T-helper 2 cell treated with Interferon-gamma antibody and Interleukin-4, amounts not matched to agents 5 μg/mL and 100 μg/mL, for 36 hours (primary cell): ENCODE measurements around the gene CCSAP.
A peak's percentile ranks its signal among the peaks of the same experiment; 100 is the strongest.
"Not testable (repeated sequence)": the region's sequence is repeated elsewhere in the genome, so short reads cannot be mapped to it uniquely, and the experiment has no call there.

Experiments used
- DNase-seq: peaks from one replicate; pipeline ENCODE4 v3.0.0; 2021; ENCODE audit warnings: low spot score
- H3K27ac Mint-ChIP-seq: one replicate; pipeline ENCODE4 v1.8.0; 2021; ENCODE audit warnings: mild to moderate bottlenecking, mixed read lengths
- H3K27me3 Mint-ChIP-seq: one replicate; pipeline ENCODE4 v1.8.0; 2021; ENCODE audit warnings: low read depth, mixed read lengths
- H3K36me3 Mint-ChIP-seq: one replicate; pipeline ENCODE4 v1.8.0; 2021; ENCODE audit warnings: low read depth, mixed read lengths
- H3K4me1 Mint-ChIP-seq: one replicate; pipeline ENCODE4 v1.8.0; 2021; ENCODE audit warnings: low read depth, mixed read lengths
- H3K4me3 Mint-ChIP-seq: one replicate; pipeline ENCODE4 v1.8.0; 2022; ENCODE audit warnings: mild to moderate bottlenecking, moderate library complexity, mixed read lengths
- H3K9me3 Mint-ChIP-seq: one replicate; pipeline ENCODE4 v1.8.0; 2021; ENCODE audit warnings: mixed read lengths

CCSAP gene

DNA sequence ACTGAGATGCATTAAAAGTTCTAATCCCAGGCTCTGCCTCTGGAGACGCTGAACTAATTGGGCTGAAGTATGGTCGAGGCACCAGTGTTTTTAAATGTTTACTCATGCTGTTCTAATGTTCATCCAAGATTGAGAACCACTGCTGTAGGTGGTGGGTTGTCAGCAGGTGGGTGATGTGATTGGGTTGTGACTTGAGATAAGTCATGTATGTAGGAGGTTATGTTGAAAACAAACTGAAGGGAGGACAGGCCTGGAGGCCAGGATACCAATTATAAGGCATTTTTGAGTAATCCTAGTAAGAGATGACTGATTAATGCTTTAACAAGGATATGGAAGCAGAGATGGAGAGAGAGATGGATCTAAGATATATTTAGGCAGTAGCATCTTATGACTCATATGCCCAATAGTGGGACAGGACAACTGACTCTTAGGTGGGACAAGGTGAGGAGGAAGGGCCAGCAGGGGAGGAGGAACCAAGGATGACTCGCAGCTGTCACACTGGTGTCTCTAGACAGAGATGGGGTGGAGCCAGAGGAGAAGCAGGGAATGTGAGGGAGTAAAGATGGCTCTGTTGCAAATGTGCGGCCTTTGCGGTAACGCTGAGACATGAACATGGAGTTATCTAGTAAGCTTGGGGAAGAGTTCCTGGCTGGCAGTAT lies 42.6 kb downstream of the CCSAP start:
- Mint-ChIP-seq H3K9me3 (no peaks in the 10 kb centered on the region), H3K4me1 (peaks cover 6% of the 10 kb centered on the region), H3K27me3 (no peaks in the 10 kb centered on the region), H3K36me3 (peaks cover 44% of the 10 kb centered on the region), H3K4me3 (no peak overlapping the region), H3K27ac (no peak overlapping the region)
- no peak for DNase-seq

DNA sequence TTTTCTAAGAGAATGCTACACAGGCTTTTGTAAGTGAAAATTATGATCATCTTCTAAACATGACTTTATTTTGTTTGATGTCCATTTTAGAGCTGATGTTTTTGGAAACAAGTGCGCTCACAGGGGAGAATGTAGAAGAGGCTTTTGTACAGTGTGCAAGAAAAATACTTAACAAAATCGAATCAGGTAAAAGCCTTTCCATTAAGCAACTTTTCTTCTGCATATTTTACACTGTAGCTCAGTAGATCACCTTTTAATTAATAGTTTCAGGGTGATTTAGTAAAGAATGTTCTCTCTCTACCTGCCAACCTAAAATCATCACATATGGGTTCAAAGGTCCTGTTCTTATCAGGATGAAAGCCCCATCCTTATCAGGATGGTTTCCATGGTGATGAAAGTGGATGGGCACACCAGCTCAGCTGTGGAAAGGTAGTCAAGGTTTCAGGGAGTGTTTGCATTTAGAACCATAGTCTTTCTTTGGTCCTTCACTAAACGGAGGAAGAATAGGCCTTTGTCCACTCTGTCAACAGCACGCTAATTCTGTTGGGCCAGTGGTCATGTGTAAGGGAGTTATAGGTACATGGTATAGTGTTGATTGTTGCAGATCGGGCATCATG lies 43.9 kb downstream of the CCSAP start:
- DNase-seq: no peak
- Mint-ChIP-seq H3K9me3 (no peaks in the 10 kb centered on the region), H3K36me3 (peaks cover 40% of the 10 kb centered on the region), H3K4me1 (peaks cover 6% of the 10 kb centered on the region), H3K27ac (no peak overlapping the region), H3K27me3 (no peaks in the 10 kb centered on the region), H3K4me3 (no peak overlapping the region)

DNA sequence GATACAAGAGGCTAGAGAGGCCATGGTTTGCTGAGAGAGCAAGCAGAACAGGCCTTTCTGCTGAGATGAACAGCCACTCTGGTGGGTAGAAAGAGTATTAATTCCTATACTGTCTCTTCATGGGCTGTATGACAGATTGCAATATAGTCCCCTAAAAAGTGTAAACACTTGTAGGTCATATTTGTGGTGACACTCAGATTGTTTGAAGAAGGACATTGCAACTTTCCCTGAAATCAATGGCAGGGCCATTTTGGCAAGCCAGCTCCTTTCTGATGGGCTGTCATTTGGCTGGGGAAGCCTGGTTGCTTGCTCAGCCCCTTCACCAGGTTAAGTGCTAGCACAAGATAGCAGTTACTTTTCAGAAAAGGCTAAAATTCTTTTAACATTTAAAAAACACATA lies 44.4 kb downstream of the CCSAP start:
- peaks cover 1% of the 10 kb centered on the region for H3K4me1 Mint-ChIP-seq
- H3K36me3 Mint-ChIP-seq: peaks cover 40% of the 10 kb centered on the region
- DNase-seq: no peak
- no peak overlapping the region for H3K27ac Mint-ChIP-seq
- no peak overlapping the region for H3K4me3 Mint-ChIP-seq
- H3K9me3 Mint-ChIP-seq: no peaks in the 10 kb centered on the region
- no peaks in the 10 kb centered on the region for H3K27me3 Mint-ChIP-seq

DNA sequence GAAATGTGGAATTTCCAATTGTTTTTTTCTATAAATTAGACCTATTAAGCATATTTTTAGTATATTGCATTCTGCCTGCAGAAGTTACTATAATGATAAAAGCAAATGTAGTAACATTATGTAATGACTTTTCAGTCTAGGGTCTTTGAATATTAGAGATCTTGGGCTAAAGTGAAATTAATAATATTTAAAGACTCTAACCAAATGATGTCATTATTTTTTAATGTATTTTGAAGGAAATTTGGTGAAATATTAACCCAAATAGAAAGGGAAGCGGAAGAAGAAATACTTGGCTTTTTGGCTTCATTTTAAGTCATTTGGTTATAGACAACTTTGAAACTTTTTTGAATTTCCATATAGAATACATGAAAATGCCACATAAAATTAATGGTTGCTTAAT lies 45.1 kb downstream of the CCSAP start:
- Mint-ChIP-seq H3K36me3 (peaks cover 34% of the 10 kb centered on the region), H3K27ac (no peak overlapping the region), H3K27me3 (no peaks in the 10 kb centered on the region), H3K4me1 (no peaks in the 10 kb centered on the region), H3K4me3 (no peak overlapping the region), H3K9me3 (no peaks in the 10 kb centered on the region)
- no peak for DNase-seq

DNA sequence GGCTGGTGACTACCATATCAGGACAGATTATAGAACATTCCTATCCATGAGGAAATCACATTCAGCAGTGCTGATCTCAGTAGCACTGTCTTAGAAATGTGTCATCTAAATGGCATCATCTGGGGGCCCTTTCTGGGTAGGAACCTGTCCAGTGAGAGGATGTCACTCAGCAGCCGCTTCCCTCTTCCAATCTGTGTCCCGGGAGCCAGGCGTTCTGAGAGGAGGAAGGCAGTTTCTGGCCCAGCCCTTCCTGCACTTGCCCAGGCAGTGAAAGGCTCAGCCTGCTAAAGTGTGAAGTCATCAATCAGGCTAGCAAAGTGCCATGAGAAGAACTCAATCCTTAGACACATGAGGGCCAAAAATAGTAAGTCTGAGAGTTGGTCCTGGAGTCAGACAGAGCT lies 46.3 kb downstream of the CCSAP start:
- H3K4me3 Mint-ChIP-seq: no peak overlapping the region
- peaks cover under 1% of the 10 kb centered on the region for H3K9me3 Mint-ChIP-seq
- H3K36me3 Mint-ChIP-seq: peaks cover 34% of the 10 kb centered on the region
- H3K27ac Mint-ChIP-seq: no peak overlapping the region
- DNase-seq: no peak
- no peaks in the 10 kb centered on the region for H3K27me3 Mint-ChIP-seq
- H3K4me1 Mint-ChIP-seq: no peaks in the 10 kb centered on the region

DNA sequence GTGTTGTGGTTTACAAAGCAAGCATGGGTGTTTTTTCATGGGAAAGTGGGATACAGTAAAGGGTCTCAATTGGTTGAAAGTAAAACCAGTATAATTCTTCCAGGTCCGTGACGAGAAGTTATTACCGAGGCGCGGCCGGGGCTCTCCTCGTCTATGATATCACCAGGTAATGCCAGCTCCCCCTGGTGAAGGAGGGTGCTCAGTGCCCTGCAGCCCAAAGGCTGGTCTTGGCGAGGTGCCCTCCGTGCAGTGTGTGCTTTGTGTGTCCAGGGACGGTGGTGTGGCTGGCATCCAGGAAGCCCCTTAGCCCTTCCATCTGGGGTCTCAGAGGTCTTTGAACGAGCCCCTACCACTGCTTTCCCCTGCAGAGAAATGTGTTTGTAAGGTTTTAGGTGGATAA lies 47.1 kb downstream of the CCSAP start:
- peaks cover 3% of the 10 kb centered on the region for H3K9me3 Mint-ChIP-seq
- no peak overlapping the region for H3K27ac Mint-ChIP-seq
- DNase-seq: no peak
- H3K27me3 Mint-ChIP-seq: no peaks in the 10 kb centered on the region
- peaks cover 37% of the 10 kb centered on the region for H3K36me3 Mint-ChIP-seq
- no peaks in the 10 kb centered on the region for H3K4me1 Mint-ChIP-seq
- H3K4me3 Mint-ChIP-seq: no peak overlapping the region

DNA sequence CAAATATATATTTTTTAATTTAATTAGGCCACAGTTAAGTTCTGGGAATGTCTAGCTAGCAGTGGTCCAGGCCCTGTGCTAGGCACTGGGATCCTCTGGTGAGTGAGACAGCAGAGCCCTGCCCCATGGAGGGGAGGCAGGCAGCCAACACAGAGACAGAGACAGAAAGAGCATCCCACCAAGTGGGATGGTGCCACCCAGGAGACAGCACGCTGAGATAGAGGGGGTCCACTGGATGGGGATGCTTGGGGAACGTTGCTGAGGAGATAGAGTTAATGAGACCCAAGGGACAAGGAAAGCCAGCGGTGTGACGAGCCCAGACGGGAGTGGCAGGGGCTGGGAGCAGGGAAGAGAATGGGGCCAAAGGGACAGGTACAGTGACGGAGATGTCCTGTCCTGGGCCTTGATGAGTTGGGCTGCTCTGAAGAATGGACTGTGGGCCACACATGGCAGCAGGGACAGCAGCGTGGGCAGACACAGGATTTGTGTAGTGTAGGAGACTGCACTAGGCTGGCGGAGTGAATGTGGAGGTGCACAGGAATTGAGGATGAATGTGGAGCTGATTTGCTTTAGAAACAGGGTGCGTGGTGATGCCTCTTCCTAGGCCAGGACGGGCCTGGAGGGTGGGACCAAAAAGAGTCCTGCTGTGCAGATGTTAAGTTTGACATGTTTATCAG lies 49.2 kb downstream of the CCSAP start:
- Mint-ChIP-seq H3K4me1 (no peaks in the 10 kb centered on the region), H3K36me3 (peaks cover 35% of the 10 kb centered on the region), H3K27ac (no peak overlapping the region), H3K9me3 (peaks cover 3% of the 10 kb centered on the region), H3K4me3 (no peak overlapping the region), H3K27me3 (no peaks in the 10 kb centered on the region)
- DNase-seq: no peak

DNA sequence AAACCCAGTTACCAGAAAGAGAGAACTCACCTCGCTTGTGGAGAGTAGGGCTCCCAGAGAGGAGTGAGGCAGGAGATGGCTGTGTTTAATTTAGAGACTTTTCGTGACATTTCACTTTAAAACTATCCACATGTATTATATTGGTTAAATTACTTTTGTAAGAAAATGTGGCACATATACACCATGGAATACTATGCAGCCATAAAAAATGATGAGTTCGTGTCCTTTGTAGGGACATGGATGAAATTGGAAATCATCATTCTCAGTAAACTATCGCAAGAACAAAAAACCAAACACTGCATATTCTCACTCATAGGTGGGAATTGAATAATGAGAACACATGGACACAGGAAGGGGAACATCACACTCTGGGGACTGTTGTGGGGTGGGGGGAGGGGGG lies 51.2 kb downstream of the CCSAP start:
- H3K36me3 Mint-ChIP-seq: peaks cover 46% of the 10 kb centered on the region
- H3K9me3 Mint-ChIP-seq: not testable (repeated sequence)

DNA sequence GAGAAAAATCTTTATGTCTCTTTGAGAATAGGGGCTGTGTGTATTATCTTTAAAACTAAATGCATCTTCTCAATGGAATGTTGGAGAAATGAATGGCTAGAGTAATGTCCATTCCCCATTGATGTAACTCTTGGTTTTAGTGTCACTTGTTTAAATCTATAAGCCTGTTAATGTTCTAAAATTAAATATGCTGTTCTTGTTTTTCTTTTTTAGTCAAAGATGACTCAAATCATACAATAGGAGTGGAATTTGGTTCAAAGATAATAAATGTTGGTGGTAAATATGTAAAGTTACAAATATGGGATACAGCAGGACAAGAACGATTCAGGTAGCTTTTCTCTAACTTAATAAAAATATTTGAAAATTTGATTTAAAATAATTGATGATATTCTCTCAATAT lies 54.3 kb downstream of the CCSAP start:
- Mint-ChIP-seq H3K4me3 (no peak overlapping the region), H3K36me3 (peaks cover 39% of the 10 kb centered on the region), H3K9me3 (peaks cover 3% of the 10 kb centered on the region), H3K27ac (no peak overlapping the region), H3K4me1 (peaks cover 32% of the 10 kb centered on the region), H3K27me3 (no peaks in the 10 kb centered on the region)
- no peak for DNase-seq

More for the DNA sequence above, 51.2 kb downstream of the CCSAP start:
- peaks cover 14% of the 10 kb centered on the region for H3K4me1 Mint-ChIP-seq
- H3K27me3 Mint-ChIP-seq, H3K4me3 Mint-ChIP-seq, DNase-seq, H3K27ac Mint-ChIP-seq: not testable (repeated sequence)

DNA sequence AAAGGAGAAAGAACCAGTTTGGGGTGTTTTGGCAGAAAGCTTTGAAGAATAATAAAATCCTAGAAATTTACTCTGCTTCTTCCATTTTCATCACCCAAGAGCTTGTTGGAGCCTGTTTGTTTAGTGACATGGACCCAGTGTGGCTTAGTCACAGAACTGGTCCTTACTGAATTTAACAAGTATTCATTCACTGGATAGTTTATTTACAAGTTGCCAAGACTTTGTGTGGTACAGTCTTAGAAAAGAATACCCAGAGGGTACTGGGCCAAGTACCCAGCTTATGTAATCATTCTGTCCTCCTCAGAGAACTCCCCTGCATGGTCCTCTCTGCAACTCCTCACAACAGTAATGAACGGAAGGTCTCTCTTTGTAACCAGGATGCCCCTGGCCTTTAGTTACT lies 55.6 kb downstream of the CCSAP start:
- peaks cover 37% of the 10 kb centered on the region for H3K4me1 Mint-ChIP-seq
- peaks cover 47% of the 10 kb centered on the region for H3K36me3 Mint-ChIP-seq
- peaks cover 8% of the 10 kb centered on the region for H3K9me3 Mint-ChIP-seq
- DNase-seq: no peak
- H3K27ac Mint-ChIP-seq: no peak overlapping the region
- H3K27me3 Mint-ChIP-seq: no peaks in the 10 kb centered on the region
- H3K4me3 Mint-ChIP-seq: no peak overlapping the region

DNA sequence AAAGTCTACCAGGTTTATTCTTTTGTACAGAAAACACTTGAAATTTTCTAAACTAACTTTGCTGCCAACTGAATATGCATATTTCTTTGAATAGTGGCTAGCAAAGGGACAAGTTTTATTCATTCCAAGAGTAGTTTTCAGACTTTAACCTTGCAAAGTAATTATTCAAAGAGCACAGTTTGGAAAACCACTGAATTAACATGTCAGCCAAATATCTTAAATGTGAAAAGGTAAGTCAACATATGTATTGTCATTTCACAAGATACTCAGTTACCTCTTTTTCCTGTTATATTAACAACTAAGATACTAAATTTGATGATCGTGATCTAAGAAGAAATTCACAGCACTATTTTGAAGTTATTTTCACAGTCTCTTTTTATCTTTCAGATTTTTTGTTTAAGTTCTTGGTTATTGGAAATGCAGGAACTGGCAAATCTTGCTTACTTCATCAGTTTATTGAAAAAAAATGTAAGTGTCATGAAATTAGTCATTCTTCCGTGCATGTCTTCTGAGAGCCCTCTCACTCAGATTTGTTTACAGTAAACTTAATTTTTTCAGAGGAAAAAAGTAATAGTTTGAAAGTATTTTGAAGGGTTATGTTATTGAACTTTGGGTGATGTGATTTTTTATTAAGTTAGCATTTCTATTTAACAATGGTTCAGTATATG lies 56.6 kb downstream of the CCSAP start:
- Mint-ChIP-seq H3K9me3 (peaks cover 9% of the 10 kb centered on the region), H3K27me3 (no peaks in the 10 kb centered on the region), H3K4me1 (peaks cover 41% of the 10 kb centered on the region), H3K27ac (peak overlapping the region; percentile 43), H3K4me3 (peak overlapping the region; percentile 48), H3K36me3 (peaks cover 46% of the 10 kb centered on the region)
- no peak for DNase-seq

DNA sequence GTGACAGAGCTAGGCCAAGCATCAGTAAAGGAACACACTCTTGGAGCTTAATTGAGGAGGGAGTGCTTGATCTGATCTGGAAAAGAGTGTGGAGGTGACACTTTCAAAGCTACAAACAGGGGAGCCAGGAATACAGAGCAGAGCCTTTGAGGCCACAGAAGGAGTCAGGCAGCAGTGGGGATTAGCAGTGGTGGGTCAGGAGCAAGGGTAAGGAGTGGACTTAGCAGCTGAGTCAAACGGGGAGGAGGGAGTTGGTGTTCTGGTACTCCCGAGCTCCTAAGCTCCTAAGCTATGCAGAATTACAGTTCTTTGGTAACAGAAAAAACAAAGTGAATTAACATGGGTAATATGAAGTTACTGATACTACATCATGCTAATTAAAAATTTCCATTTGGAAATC lies 57.4 kb downstream of the CCSAP start:
- peak overlapping the region; percentile 56 for H3K4me3 Mint-ChIP-seq

DNA sequence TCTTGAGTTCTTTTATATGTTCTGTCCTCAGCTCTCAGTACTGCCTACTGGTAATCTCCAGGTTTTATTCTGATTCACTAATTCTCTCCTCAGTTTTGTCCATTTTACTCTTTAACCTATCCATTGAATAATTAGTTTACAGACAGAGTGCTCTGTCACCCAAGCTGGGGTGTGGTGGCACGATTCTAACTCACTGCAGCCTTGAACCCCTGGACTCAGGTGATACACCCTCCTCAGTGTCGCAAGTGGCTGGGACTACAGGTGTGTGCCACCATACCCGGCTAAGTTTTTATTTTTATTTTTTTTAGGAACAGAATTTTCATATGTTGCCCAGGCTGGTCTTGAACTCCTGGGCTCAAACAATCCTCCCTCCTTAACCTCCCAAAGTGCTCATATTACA lies 58.0 kb downstream of the CCSAP start:
- H3K27ac Mint-ChIP-seq: no peak overlapping the region

More for the DNA sequence above, 57.4 kb downstream of the CCSAP start:
- no peak for DNase-seq
- Mint-ChIP-seq H3K4me1 (peaks cover 46% of the 10 kb centered on the region), H3K27ac (peak overlapping the region; percentile 56), H3K27me3 (no peaks in the 10 kb centered on the region), H3K9me3 (peaks cover 9% of the 10 kb centered on the region), H3K36me3 (peaks cover 38% of the 10 kb centered on the region)

DNA sequence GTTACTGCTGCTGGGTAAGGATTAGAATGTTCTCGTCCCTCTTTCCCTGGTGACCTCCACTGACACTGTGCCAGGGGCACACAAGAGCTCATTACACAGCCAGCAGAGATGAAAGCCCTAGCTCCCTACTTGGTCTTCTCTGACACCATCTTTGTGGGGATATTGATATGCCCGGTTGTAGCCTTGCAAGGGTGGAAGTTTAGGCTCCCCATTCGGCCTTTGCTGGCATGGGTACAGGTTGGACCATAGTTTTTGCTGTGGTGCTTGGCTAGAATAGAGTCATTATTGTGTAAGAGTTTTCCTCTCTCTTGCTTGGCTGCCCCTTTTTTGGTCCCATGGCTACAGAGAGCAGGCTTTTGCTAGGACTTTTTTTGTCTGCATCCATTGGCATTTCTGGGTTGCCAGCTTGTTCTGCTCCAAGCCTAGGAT lies 59.6 kb downstream of the CCSAP start:
- no peaks in the 10 kb centered on the region for H3K27me3 Mint-ChIP-seq
- H3K4me1 Mint-ChIP-seq: peaks cover 46% of the 10 kb centered on the region
- no peak overlapping the region for H3K4me3 Mint-ChIP-seq
- H3K27ac Mint-ChIP-seq: no peak overlapping the region
- peaks cover 23% of the 10 kb centered on the region for H3K36me3 Mint-ChIP-seq
- H3K9me3 Mint-ChIP-seq: peaks cover 9% of the 10 kb centered on the region
- no peak for DNase-seq

More for the DNA sequence above, 58.0 kb downstream of the CCSAP start:
- DNase-seq: no peak
- H3K4me3 Mint-ChIP-seq: no peak overlapping the region
- H3K9me3 Mint-ChIP-seq: peaks cover 9% of the 10 kb centered on the region
- H3K4me1 Mint-ChIP-seq: peaks cover 49% of the 10 kb centered on the region
- no peaks in the 10 kb centered on the region for H3K27me3 Mint-ChIP-seq
- H3K36me3 Mint-ChIP-seq: peaks cover 35% of the 10 kb centered on the region
